T1000 (cell line): ENCODE results near the gene PARP2.

Experiments used
- DNase-seq: peaks from one replicate; lab custom pipeline; 2025; ENCODE audit warnings: mixed read lengths; lab: John Stamatoyannopoulos, UW

PARP2 gene

DNA sequence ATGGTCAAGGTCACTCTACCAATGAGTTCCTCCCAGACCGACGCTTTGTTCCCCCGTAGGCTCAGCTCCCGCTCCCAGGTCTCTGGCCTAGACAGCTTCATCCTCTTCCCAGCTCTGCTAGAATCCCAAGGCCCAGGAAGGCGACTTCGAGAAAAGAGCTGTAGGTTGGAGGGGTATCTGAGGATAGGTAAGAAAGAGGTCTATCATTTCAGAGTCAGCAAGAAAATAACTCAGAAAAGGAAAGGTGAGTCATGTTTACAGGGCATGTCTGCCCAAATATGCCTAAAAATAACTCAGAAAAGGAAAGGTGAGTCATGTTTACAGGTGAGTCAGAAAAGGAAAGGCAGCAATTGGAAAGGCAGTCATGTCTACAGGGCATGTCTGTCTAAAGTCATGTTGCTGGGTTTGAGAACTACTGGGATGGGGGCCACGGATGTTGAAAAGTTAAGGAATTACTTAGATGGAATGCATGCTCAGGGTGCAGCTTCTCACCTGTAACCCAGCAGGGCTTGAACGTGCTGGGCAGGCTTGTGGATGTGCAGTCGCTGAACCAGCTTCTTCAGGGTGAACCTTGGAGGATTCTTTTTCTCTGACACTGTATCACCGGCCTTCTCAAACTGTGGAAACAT is 57.6 kb downstream of the PARP2 start:
- DNase-seq: no peak

- no peak for DNase-seq
These were observed 60.1 kb downstream of the PARP2 start for GRCh38 chr14:20403521-20403920.
